GM23248 (cell line): ENCODE measurements around the gene TIAL1.

Experiments used
- EZH2 ChIP-seq: fragments of 200-600 bp; sonication (generic); IDR thresholded peaks from 2 replicates; pipeline ENCODE4 v1.6.1; 2018; ENCODE audit warnings: antibody characterized with exemption, mild to moderate bottlenecking; ENCODE audit not compliant: insufficient read depth, poor library complexity, severe bottlenecking
- EZH2phosphoT487 ChIP-seq: fragments of 200-600 bp; sonication (generic); IDR thresholded peaks from 2 replicates; pipeline ENCODE4 v1.6.1; 2018; ENCODE audit warnings: antibody characterized with exemption, moderate library complexity, mild to moderate bottlenecking, low read depth; ENCODE audit not compliant: insufficient read depth

GRCh38 chr10:119526149-119526548 is 70.6 kb downstream of the TIAL1 start:
- TF ChIP-seq EZH2 (no peak), EZH2phosphoT487 (no peak)
